HG03064 (cell line): ENCODE data around the gene NPEPL1.
"Not testable (repeated sequence)": the region's sequence is repeated elsewhere in the genome, so short reads cannot be mapped to it uniquely, and the experiment has no call there.

Source experiments
- ATAC-seq: cut with Tn5 transposase; IDR thresholded peaks from one replicate; pipeline ENCODE4 v1.9.1; 2021; ENCODE audit warnings: low read depth; ENCODE audit not compliant: unreplicated experiment

Gene NPEPL1

DNA sequence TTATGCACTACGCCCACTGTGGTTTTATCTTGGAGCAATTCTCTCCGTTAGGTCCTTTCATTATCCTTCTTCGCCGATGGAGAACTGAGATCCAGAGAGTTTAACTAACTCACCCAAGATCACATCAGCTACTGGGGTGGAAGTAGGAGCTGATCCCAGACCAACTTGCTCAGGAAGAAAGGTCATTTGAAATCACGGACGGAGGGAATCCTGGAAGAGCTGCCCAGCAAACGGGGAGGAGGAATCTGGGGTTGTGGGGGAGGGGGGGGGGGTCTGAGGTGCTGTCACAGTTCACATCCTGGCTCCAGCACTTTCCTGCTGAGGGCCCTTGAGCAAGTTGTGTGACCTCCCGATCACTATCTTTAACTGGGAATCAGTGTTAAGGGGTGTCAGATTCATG lies 62.0 kb downstream of the NPEPL1 start:
- no peak for ATAC-seq

DNA sequence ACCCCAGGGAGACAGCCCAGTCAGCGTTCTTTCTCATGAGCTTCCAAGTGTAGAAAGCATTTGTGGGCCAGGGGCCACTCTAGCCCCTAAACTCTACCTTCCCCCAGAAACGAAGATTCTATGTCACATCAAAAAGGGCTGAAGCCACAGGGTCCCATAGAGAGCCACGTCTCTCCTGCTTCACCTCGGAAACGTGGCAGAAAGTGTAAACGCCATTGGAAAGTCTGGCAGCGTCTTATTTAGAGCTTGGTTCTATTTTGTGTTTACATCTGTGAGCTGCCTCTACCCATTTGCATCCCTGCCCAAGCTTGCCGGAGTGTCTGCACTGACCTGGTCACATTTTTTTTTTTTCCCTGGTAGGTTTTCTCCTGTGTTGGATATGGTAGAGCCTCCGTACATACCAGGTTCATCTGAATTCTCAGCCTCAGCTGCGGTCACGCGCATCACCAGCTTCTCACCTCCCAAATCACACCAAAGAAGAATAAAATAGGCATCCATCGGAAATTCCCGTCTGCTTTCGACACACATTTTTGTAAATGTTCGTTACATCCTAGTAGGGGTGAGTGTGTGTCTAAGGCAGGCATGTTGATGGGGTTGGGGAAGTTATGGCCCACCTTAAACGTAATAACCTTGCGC lies 62.6 kb downstream of the NPEPL1 start:
- no peak for ATAC-seq

DNA sequence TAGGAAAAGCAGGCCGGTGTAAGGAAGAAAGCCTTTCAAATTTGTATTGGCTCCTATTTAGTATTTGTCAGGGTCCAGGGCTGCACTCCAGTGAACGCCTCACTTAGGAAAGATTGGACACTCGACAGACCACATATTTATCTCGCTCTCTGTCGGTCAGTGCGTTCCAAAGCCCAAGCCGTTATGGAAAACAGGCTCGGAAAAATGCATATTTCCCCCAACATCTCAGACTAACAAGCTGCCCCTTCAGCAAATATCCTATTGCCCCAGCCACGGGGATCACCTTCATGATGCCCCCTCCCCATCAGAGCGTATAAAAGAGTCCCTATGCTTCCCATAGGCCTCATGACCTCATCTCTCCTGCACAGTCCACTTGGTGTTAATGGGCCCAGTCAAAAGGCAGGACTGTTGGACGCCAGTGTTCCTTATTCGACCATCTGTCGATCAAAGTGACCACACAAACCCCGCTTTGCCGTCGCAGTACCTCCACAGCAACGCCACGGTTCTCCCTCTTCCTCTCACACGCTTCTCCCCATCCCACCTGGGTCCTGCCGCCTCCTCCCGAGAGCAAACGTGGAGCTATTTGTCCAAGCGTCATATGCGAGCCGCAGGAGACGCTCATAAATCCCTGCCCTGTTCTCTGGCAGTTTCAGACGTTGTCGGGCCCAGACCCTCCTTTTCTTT lies 63.3 kb downstream of the NPEPL1 start:
- no peak for ATAC-seq

DNA sequence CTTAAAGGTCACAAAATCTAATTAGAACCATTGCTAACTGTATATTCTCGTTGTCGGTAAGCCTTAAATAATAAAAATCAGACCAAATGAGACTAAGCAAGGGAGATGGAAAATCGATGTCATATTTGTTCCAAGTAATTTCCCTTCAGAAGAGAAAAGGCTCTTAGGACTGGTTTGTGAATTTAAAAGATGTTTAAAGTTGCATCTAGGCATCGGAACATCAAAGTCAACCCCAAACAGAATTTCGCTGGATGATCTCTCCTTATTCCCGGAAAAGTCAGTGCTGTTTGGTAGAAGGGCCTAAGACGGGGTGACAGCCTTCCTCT lies 63.8 kb downstream of the NPEPL1 start:
- ATAC-seq: no peak

DNA sequence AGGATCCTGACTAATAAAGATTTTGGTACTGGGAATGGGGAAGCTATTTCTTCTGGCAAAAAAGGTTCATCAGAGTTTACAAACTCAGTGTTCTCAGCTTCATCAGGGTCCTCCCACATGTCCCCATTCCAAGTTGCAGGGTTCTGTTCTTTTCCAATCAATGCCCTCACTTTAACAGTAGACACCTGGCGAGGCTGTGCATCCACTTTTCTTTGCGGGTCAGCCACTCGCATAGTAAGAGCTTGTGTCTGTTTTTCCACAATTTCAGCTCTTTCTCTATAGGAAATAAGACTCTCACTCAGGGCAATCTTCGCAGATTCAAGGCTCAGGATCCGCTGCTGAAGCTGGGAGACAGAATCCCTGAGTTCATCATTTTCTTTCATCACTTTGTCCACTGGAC lies 65.0 kb downstream of the NPEPL1 start:
- not testable (repeated sequence) for ATAC-seq

DNA sequence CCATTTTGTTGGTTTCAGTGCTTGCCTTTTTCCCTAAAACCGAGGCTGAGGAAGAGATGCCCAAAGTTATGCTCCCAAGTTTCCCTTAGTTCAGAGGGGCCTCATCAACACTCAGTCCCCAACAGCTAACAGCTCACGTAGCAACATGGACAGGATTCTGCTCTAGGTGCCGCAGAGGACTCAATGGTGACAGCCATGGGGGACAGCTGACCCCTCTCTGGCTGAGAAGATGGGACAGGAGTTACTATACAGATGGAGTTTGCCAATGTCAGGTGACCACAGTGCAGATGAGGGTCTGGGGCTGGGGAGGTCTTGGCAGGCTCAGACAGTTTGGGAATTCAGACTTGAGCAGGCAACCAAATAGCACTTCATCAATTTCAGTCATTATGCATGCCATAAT lies 67.3 kb downstream of the NPEPL1 start:
- ATAC-seq: no peak

DNA sequence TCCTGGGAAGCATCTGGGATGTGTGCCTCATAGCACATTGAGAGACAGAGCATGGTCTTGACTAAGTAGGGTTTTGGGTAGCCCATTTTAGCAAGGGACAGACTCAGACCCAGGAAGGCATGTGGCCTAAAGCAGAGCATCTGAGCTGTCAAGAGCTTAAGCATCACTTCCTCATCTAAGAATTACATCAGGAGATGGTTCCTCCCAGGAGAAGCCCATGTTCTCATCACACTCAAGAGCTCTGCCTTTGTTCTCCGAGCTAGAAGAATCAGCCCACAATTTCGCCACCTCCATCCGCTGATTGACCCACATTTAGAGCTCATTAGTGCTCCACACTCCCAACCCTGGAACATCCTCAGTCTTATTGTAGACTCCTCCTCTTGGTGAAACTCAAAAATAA lies 68.3 kb downstream of the NPEPL1 start:
- no peak for ATAC-seq

DNA sequence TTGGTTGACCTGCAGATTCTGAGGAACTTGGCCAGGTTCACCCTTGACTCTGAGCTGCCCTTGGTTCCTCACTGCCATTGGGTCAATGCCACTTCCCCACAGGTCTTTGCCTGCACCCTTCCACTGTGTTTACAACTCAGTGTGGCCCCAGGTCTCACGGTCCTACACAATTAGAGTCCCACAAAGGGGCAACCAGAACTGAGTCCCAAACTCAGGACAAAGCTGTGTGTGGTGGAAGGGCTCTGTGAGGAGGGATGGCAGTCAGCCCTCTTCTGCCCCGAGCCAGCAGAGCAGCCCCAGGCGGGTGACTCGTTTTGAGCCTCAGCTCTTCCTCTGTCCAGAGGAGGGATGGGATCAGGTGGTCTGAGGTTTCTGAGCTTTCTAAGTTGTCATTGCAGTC lies 69.5 kb downstream of the NPEPL1 start:
- ATAC-seq: no peak

DNA sequence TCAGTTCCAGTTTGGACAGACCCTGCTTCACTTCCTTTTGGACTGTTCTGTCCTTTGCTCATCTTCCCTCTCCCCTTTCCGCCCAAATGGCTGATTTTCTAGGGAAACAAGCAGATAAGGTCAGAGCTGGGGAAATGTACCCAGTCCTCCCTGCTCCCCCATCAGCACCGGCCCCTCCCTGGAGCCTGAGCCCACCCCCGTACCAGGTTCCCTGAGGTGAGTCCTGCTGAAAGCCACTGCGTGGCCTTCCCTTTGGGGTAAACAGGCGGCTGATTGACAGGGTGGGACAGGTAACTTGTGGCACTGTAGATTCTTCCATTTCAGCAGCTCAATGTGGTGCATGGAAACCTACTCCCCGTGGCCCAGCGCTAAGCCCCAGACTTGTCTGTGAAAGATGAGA lies 70.5 kb downstream of the NPEPL1 start:
- ATAC-seq: no peak
